Measurements from ENCODE around the gene COL25A1.

DNA sequence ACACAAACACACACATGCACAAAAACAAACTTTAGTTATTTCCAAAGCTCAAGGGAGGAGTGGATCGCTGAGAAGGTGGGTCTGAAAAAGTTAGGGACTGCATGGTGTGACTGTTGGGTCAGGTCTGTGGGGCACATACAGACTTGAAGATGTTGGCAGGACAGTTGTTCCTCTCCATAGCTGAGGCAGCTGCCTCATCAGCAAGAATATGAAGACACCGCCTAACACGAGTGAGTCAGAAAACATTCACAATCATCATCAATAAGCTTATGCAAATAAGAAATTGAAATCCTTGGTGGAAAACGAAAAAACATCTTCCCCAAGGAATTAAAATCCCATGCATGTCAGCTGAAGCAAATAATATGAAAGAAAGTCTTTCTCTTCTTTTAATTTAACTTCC, 148.0 kb downstream of the COL25A1 start:
- TF ChIP-seq, protein P1, sequence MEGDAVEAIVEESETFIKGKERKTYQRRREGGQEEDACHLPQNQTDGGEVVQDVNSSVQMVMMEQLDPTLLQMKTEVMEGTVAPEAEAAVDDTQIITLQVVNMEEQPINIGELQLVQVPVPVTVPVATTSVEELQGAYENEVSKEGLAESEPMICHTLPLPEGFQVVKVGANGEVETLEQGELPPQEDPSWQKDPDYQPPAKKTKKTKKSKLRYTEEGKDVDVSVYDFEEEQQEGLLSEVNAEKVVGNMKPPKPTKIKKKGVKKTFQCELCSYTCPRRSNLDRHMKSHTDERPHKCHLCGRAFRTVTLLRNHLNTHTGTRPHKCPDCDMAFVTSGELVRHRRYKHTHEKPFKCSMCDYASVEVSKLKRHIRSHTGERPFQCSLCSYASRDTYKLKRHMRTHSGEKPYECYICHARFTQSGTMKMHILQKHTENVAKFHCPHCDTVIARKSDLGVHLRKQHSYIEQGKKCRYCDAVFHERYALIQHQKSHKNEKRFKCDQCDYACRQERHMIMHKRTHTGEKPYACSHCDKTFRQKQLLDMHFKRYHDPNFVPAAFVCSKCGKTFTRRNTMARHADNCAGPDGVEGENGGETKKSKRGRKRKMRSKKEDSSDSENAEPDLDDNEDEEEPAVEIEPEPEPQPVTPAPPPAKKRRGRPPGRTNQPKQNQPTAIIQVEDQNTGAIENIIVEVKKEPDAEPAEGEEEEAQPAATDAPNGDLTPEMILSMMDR (IDR thresholded peaks at IDR 0.05), result no peak
- TF ChIP-seq TCF7L2 (IDR thresholded peaks at IDR 0.05; ENCODE audit: low read depth, low read length) (no peak), POLR2AphosphoS5 (IDR thresholded peaks at IDR 0.05; ENCODE audit: low read depth, low read length) (no peak), SIN3A (IDR thresholded peaks at IDR 0.05; ENCODE audit: borderline replicate concordance, insufficient read depth, low read depth, low read length) (no peak)

All from Panc1 (cell line).